ENCODE data around the gene SDF2.

The SDF2 gene, protein sequence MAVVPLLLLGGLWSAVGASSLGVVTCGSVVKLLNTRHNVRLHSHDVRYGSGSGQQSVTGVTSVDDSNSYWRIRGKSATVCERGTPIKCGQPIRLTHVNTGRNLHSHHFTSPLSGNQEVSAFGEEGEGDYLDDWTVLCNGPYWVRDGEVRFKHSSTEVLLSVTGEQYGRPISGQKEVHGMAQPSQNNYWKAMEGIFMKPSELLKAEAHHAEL

DNA sequence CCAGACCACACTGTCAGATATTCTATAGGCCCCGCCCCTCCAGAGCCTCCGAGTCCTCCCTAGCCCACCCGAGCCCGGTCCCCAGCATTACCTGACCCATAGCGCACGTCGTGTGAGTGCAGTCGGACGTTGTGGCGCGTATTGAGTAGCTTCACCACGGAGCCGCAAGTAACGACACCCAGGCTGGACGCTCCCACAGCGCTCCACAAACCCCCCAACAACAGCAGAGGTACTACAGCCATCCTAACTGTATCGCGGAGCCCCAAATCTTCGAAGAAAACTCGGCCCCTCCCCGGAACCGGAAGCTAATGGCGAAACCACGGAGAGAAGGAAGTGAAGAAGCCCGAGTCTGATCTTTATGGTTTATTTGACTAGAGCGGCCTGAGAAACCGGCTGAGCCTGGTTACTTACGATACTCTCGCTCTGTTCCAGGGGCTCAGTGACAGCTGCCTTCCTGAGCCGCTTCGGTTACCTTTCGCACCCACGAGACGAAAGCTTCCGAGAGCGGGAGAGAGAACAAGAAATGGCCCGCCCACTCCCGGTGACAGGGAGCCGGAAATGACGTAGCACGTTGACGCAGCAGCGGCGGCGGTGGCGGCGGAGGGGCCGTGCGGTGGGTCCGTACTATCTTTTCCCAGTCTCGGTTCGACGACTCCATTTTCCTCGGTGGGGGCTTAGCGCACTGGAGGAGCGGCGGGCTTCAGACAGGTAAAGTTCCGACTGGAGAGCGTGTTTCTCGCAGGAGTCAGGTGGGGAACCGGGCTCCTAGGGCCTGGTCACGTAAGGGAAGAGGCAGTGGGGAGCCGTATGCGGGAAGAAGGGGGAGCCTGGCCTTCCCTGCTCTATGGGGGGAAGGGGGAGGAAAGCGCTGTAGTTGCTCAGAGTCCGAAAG is at the start of gene SDF2, which contains the start of gene SUPT6H:
TSS of gene SDF2 (minus strand) at position 272 of the 892 bp plus-strand sequence. CDS start at position 242, 30 bp downstream.
TSS of gene SUPT6H (plus strand) at position 571 of the 892 bp plus-strand sequence. CDS start 11,197 bp downstream, outside the sequence.
- Histone ChIP-seq H3K9me2 (replicated peaks; ENCODE audit: low read depth, low read length) (no peaks in the 10 kb centered on the region), H4K20me1 (ENCODE audit: insufficient read depth, low read length, poor library complexity, severe bottlenecking) (peaks cover 53% of the 10 kb centered on the region), H3K4me1 (ENCODE audit: insufficient read depth, low read length, poor library complexity, severe bottlenecking) (peaks cover 48% of the 10 kb centered on the region), H3K27me3 (ENCODE audit: insufficient read depth, low read length, poor library complexity, severe bottlenecking) (no peaks in the 10 kb centered on the region), H3K79me2 (ENCODE audit: insufficient read depth, low read length) (peaks cover 79% of the 10 kb centered on the region), H3K4me3 (ENCODE audit: low read length, poor library complexity, severe bottlenecking) (peak within 1 kb of the TSS; percentile 91), H3K9me3 (ENCODE audit: insufficient read depth, low read depth, low read length) (no peaks in the 10 kb centered on the region), H3K9ac (ENCODE audit: low read depth, low read length, poor library complexity, severe bottlenecking) (peak within 1 kb of the TSS; percentile 89), H3K36me3 (ENCODE audit: insufficient read depth, low read length) (no peaks in the 10 kb centered on the region; the same call in 1 of the 2 replicates), H2AFZ (ENCODE audit: low read length) (peak within 1 kb of the TSS; percentile 99), H3F3A (ENCODE audit: low read depth) (no peaks in the 10 kb centered on the region), H3K4me2 (ENCODE audit: low read depth, low read length, poor library complexity, severe bottlenecking) (peak within 1 kb of the TSS; percentile 97)
- TF ChIP-seq EZH2phosphoT487 (IDR thresholded peaks at IDR 0.05; ENCODE audit: borderline replicate concordance), result no peak
- TF ChIP-seq, protein P1, sequence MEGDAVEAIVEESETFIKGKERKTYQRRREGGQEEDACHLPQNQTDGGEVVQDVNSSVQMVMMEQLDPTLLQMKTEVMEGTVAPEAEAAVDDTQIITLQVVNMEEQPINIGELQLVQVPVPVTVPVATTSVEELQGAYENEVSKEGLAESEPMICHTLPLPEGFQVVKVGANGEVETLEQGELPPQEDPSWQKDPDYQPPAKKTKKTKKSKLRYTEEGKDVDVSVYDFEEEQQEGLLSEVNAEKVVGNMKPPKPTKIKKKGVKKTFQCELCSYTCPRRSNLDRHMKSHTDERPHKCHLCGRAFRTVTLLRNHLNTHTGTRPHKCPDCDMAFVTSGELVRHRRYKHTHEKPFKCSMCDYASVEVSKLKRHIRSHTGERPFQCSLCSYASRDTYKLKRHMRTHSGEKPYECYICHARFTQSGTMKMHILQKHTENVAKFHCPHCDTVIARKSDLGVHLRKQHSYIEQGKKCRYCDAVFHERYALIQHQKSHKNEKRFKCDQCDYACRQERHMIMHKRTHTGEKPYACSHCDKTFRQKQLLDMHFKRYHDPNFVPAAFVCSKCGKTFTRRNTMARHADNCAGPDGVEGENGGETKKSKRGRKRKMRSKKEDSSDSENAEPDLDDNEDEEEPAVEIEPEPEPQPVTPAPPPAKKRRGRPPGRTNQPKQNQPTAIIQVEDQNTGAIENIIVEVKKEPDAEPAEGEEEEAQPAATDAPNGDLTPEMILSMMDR (conservative IDR thresholded peaks at IDR 0.05; ENCODE audit: low read length), result no peak; the same call in 1 of the 2 replicates

DNA sequence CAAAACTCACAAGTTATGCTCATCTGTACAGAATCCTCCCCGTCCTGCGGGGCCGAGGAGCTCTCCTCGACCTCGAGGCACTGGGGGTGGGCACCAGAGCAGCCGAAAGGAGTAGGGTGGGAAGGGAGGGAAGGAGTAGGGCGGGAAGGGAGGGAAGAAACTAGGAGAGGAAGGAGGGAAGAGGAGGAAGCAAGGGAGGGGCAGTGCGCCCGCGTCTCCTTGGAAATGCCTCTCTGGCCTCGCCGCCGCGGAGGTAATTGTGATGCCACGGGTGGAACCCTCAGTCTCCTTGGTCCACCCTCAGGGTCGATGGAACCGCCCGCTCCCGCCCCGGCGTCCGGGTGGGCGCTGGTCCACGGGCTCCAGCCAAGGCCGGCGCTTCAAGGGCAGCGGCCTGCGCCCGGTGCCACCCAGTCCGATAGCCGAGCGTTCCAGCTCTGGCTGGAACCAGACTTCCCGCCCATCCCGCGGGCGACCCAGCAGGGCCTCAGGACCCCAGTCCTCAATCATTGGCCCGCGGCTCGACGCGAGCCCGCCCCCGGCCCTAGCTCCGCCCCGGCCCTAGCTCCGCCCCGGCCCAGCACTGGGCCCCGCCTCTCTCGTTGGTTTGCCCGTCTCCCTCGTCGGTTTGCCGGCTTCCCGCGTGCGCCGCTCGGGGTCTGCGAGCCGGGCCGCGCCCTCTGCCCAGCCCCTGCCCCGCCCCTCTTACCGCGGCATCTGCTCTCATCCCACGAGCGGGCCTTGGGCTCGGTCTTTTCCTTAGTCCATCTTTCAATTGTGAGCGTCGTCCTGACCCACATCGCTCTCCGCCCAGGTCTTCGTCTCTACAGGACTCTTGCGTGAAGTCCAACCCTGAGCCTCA is 49.4 kb upstream of the SDF2 start:
- H3K9me3 ChIP-seq (ENCODE audit: insufficient read depth, low read depth, low read length), result no peaks in the 10 kb centered on the region
- peak overlapping the region; percentile 93 for H3K9ac ChIP-seq (ENCODE audit: low read depth, low read length, poor library complexity, severe bottlenecking)
- TF ChIP-seq EZH2phosphoT487 (IDR thresholded peaks at IDR 0.05; ENCODE audit: borderline replicate concordance), result no peak
- TF ChIP-seq, protein P1 (conservative IDR thresholded peaks at IDR 0.05; ENCODE audit: low read length), result no peak
- peak overlapping the region; percentile 83 for H2AFZ ChIP-seq (ENCODE audit: low read length)
- H3K79me2 ChIP-seq (ENCODE audit: insufficient read depth, low read length), result peaks cover 19% of the 10 kb centered on the region; the same call in 1 of the 2 replicates
- H3K4me3 ChIP-seq (ENCODE audit: low read length, poor library complexity, severe bottlenecking), result peak overlapping the region; percentile 78
- peak overlapping the region; percentile 79 for H3K4me2 ChIP-seq (ENCODE audit: low read depth, low read length, poor library complexity, severe bottlenecking)
- H3K9me2 ChIP-seq (replicated peaks; ENCODE audit: low read depth, low read length), result no peaks in the 10 kb centered on the region
- H3K27me3 ChIP-seq (ENCODE audit: insufficient read depth, low read length, poor library complexity, severe bottlenecking), result no peaks in the 10 kb centered on the region
- 0 out of 2 replicates have a peak, but pooled peaks cover 3% of the 10 kb centered on the region for H3F3A ChIP-seq (ENCODE audit: low read depth)
- peaks cover 8% of the 10 kb centered on the region for H3K4me1 ChIP-seq (ENCODE audit: insufficient read depth, low read length, poor library complexity, severe bottlenecking)
- H3K36me3 ChIP-seq (ENCODE audit: insufficient read depth, low read length), result no peaks in the 10 kb centered on the region; the same call in 1 of the 2 replicates
- H4K20me1 ChIP-seq (ENCODE audit: insufficient read depth, low read length, poor library complexity, severe bottlenecking), result no peaks in the 10 kb centered on the region

DNA sequence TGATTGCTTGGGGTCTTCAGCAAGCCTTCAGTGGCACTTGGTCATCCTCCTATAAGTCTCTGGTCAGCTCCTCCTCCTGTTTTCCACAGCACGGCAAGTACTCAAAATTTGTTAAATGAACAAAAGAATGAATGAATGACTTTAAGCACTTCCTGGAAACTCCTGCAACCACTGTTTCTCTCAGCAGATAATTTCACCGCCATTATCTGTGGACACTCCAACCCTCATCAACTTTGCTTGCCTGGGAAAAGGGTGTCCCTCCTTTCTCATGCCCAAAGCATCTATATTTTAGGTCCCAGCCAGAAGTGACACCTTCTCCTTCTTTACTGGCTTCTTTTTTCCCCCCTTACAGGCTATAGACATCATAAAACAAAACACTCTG is 45.6 kb upstream of the SDF2 start:
- H3K4me3 ChIP-seq (ENCODE audit: low read length, poor library complexity, severe bottlenecking), result no peak overlapping the region
- H3K9me3 ChIP-seq (ENCODE audit: insufficient read depth, low read depth, low read length), result no peaks in the 10 kb centered on the region
- H3K79me2 ChIP-seq (ENCODE audit: insufficient read depth, low read length), result peaks cover 19% of the 10 kb centered on the region; the same call in 1 of the 2 replicates
- H3K36me3 ChIP-seq (ENCODE audit: insufficient read depth, low read length), result peaks cover 16% of the 10 kb centered on the region; the same call in 1 of the 2 replicates
- no peak overlapping the region for H3K4me2 ChIP-seq (ENCODE audit: low read depth, low read length, poor library complexity, severe bottlenecking)
- H3K4me1 ChIP-seq (ENCODE audit: insufficient read depth, low read length, poor library complexity, severe bottlenecking), result peaks cover under 1% of the 10 kb centered on the region
- H3F3A ChIP-seq (ENCODE audit: low read depth), result 0 out of 2 replicates have a peak, but pooled peaks cover 3% of the 10 kb centered on the region
- no peak overlapping the region for H2AFZ ChIP-seq (ENCODE audit: low read length)
- H4K20me1 ChIP-seq (ENCODE audit: insufficient read depth, low read length, poor library complexity, severe bottlenecking), result no peaks in the 10 kb centered on the region
- H3K9me2 ChIP-seq (replicated peaks; ENCODE audit: low read depth, low read length), result no peaks in the 10 kb centered on the region
- TF ChIP-seq, protein P1 (conservative IDR thresholded peaks at IDR 0.05; ENCODE audit: low read length), result no peak
- TF ChIP-seq EZH2phosphoT487 (IDR thresholded peaks at IDR 0.05; ENCODE audit: borderline replicate concordance), result no peak
- no peaks in the 10 kb centered on the region for H3K27me3 ChIP-seq (ENCODE audit: insufficient read depth, low read length, poor library complexity, severe bottlenecking)
- no peak overlapping the region for H3K9ac ChIP-seq (ENCODE audit: low read depth, low read length, poor library complexity, severe bottlenecking)

All from Loucy (cell line).